GM19043 (cell line): ENCODE data around the gene ABITRAM.
A peak's percentile ranks its signal among the peaks of the same experiment; 100 is the strongest.
"Not testable (repeated sequence)": the region's sequence is repeated elsewhere in the genome, so short reads cannot be mapped to it uniquely, and the experiment has no call there.

Source experiments
- ATAC-seq: cut with Tn5 transposase; IDR thresholded peaks from one replicate; pipeline ENCODE4 v1.9.1; 2021; ENCODE audit warnings: low read depth; ENCODE audit not compliant: unreplicated experiment

Gene ABITRAM

DNA sequence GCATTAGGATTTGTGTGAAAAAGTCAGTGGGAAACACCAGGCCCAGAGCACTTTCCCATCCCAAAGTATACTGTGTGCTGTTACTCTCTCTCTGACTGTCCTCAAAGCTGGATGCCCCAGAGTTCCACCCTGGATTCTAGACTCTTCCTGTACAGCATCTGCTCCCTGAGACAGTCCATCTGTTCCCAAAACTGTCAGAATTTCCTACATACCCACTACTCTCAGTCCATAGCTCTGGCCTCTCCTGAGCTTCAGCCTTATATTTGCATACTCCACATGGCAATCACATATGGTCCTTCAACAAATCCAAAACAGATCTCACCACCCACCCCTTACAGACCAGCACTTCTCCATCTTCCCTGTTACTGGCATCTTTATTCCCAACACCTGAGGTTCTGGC is 9.7 kb upstream of the ABITRAM start:
- no peak for ATAC-seq

GRCh38 chr9:108928386-108928785 is 5.8 kb upstream of the ABITRAM start:
- no peak for ATAC-seq

DNA sequence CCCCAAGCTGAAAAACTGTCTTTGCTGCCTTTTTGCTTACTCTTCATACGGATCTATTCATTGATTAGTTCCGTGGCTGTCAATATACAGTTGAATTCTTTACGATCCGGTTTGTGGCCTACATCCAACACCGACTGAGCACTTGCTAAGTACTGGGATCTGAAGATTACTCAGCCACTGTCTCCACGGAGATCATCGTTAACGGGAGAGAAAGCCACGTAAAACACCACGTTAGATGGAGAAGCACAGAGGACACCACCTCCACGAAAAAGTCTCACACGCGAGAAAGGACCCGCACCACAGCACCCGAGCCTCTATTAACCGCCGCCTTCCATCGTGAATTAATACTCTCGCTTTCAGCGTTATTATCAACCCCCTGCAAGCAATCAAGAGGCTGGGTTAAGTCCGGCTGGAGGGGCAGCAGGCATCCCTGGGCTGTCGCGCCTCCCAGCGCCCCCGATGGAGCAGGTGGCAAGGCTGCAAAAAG is 926 bp upstream of the ABITRAM start:
- no peak for ATAC-seq

GRCh38 chr9:108933718-108934322 is 380 bp upstream of the ABITRAM start, which contains the start of gene ELP1:
Gene ELP1, minus strand, starts transcription at chr9:108934124. Its CDS starts 2,978 bp downstream, at chr9:108931146.
- peak; percentile 87 for ATAC-seq

- ATAC-seq, result no peak
Measured at GRCh38 chr9:108937561-108938305, 3.5 kb downstream of the ABITRAM start.

DNA sequence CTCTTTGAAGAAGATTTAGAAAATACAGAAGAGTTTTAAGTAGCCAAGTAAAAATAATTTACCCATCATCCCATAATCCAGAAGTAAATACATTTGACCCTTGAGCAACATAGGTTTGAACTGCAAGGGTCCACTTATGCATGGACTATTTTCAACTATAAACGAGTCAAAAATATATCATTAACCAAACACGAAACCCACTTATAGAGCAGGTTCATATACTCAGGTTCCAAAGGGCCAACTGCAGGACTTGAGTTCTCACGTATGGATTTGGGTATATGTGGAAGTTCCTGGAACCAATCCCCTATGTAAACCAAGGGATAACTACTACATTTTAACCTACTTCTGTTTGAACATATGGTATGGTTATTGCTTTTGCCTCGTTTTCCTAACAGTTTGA is 5.8 kb downstream of the ABITRAM start:
- no peak for ATAC-seq

- no peak for ATAC-seq
Measured at GRCh38 chr9:108950168-108950567, 16.0 kb downstream of the ABITRAM start.

DNA sequence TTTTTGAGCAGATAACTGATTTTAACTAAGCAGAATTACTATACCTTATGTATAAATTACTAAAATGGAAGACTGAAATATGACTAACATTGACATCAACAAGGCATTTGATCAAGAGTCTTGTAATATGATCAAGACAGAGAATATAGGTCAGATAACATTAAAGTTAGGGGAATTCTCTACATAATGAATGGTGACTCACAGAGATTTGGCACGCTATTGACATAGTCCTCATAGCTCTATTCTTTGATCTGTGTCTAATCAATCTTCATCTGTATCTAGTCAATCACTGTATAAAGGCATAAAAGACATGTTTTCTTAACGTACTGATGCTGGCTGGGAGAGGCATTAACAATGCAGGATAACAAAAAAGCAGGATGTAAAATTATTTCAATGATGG is 17.4 kb downstream of the ABITRAM start:
- no peak for ATAC-seq

DNA sequence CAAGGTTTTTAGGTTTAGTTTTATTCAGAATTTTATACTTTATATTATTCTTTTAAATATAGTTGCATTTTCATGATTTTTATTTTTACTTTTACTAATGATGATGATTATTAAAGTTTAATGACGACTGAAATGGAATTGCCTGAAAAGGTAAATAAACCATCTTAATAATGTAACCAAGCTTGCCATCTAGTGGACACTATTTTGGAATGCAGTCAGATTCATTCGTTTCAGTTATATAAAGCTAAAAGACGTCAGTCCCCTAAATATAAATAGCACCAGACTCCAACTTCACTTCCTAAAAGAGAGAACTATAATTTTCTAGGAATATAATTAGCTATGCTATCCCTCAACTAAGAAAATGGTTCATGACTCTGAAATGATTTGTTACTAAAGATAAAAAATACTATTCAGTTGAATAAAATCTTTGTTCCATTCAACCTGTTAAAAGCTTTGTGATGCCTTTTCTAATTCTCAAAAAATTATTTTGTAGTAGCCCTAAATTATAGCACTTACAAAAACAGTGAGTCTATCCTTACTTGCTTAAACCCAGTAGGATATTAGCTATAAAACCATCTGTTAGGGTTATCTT is 19.9 kb downstream of the ABITRAM start:
- no peak for ATAC-seq

DNA sequence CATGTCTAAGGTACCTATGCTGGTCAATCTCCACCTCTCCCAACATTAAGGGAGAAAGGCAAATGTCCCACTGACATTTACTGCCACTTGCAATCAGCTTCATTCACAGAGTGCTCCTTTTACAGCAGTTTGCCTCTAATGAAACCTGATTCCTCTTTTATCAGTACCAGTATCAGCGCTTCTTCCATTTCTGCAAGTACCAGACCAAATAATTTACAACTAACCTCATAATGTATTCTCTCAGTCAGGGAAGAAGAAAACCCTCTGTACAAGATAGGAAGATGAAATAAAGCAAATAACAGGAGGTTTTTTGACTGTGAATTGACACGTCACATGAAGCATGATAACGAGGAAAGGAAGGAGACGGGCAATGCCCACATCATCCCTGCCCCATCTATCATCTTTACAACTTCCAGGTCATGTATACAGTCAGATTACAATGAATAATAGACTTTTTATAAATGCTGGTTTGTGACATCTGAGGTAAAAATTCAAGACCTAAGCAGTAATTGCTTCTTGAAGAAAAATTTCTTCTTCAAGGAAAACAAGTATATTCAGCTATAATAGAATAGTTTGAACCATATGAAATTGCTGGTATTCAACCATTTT is 21.9 kb downstream of the ABITRAM start:
- ATAC-seq, result no peak

- no peak for ATAC-seq
Measured at GRCh38 chr9:108956631-108957026, 22.4 kb downstream of the ABITRAM start.

DNA sequence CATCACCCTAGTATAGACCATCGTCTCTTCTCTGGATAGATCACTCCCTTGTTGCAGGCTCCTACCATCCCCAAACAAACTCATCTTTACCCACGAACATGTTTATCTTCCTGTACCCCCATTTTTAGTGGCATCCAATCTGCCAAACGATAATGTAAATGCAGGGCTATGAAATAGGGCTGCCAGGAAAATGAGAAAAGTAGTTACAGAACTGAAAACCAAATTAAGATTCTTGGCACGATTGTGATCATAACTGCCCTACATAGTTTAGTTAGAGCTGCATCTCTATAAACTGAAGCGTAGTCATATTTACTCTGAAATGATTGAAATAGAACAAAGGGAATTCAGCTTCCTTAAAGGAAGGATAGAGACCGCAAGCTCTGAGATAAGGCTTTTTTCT is 26.1 kb downstream of the ABITRAM start:
- no peak for ATAC-seq

DNA sequence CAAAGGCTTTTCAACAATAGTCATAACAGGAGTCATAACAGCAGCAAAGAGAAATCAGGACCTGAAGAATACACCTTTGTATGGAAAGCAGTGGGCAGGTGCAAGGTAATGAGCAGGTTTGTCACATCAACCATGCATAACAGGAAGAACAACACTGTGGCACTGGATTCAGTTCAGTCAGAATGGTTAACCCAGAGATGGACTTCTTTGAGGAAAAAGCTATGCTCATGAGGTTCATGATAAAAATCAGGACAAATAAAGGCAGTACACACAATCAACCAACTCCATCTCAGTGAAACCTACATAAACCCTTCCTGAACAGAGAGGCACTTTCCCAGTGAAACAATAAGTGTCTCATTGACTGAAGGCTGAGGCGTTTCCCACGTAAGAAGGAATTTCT is 27.0 kb downstream of the ABITRAM start:
- ATAC-seq, result no peak

DNA sequence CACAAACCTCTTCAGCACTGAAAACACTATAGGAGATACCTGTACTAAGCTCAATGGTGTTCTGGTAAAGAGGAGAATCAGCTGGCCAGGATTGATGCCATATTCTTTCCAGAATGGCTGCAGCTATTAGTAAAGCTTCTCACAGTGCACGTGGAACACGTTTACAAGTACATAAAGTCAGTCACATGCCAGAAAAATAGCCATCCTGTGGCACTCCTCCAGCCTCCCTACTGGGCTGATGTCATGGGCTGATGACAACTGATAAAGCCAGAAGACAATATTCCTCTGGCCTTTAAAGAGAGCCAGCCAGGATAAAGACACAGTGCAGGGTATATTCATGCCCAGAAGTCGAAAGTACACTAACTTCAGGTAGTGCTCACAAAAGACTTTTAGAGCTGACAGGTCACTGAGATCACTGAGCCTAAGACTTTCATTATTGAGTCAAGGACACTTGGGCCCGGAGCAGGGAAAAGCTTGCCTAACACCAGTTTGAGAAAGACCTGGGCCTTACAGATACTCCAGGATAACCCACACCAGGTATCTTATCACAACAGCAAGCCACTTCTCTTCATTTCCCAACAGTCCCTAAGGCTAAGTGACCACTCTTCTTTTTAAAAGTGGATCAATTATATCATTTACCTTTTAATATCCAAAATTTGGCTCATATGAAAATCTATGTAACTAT is 29.4 kb downstream of the ABITRAM start:
- ATAC-seq, result no peak

DNA sequence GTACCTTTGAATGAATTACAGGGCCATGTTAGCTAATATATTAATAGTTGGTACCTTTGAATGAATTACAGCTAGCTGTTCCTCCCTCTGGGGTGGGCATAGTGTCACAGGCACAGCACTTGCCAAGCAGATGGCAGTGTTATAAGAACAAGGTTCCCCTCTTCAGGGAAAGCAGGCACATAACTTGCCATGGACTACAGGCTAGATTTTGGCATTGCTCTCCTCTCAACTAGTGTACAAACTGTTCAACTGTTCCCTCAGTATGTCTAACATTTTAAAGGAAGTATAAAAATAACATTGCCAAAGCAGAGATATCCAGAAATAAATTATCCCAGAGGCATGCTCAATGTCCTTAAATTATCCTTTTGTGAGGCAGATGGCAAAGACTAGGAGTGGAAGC is 33.7 kb downstream of the ABITRAM start:
- no peak for ATAC-seq

- ATAC-seq, result not testable (repeated sequence)
Measured at GRCh38 chr9:108971392-108971791, 37.2 kb downstream of the ABITRAM start.

DNA sequence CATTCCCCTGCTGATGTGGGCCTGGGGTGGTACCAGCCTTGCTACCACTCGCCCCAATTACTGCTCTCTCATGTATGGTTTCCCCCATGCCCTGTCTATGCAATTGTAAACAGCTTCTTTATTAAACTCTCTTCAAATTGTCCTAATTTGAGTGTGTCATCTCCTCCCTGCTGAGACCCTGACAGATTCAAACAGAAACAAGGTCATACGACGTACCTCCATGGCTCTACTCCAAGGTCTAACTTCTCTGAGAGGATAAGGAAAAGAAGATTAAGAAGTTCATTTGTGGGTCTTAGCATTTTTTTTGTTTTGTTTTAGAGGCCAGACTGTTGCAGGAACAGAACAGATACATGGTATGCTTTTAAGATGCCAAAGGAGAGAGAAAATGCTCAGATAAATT is 38.0 kb downstream of the ABITRAM start:
- no peak for ATAC-seq

- no peak for ATAC-seq
Measured at GRCh38 chr9:108972626-108973209, 38.5 kb downstream of the ABITRAM start.

DNA sequence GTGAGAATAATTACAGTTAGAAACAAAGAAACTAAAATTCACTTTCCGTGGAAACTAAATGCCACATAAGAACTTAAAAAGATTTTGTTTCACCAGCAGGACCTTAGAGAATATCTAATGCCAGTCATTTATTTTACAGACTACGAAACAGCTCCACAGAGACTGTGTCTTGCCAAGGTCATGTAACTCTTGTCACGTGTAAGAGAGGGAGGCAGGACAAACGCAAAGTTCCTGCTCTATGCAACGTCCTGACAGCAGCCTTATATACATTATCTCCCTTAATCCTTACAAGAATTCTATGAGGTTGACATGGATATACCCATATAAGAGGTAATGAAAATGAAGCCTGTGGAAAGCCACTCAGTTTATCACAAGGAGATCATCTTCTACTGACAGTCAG is 39.7 kb downstream of the ABITRAM start:
- ATAC-seq, result no peak

DNA sequence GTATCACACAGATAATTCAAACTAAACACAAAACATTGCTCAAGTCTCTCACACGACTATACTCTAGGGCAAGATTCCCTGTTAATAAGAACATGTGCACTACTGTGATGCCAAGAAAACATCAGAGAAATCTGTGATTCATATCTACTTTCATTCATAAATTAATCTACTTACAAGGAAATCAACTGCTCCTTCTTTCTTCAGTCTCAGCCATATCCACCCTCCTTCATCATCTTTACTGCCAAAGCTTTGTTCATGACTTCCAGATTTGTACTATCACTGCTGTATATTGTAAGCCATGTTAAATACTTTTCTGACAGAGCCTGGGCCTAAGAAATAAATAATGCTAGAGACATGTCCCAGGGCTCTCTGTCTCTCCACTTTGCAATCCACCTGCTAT is 44.0 kb downstream of the ABITRAM start:
- no peak for ATAC-seq
